Suprapubic skin (tissue), 4 donors: Measurements from ENCODE around the gene DUT.

Experiments
- EP300 ChIP-seq: sonication (generic); formaldehyde crosslinking; IDR thresholded peaks from one replicate; pipeline ENCODE4 v1.6.1; 2017; ENCODE audit warnings: antibody characterized with exemption
- POLR2AphosphoS5 ChIP-seq, 3 donors: sonication (generic); formaldehyde crosslinking; IDR thresholded peaks; one replicate each; pipeline ENCODE4 v1.6.1; 2017; ENCODE audit warnings: antibody characterized with exemption in 3 of 3
- TF ChIP-seq, protein P1 (sequence below), 2 donors: fragments of 200-600 bp in 1 of 2; fragments of 450-650 bp in 1 of 2; sonication (generic) in 1 of 2; IDR thresholded peaks; one replicate each; pipeline ENCODE4 v1.5.1; 2016 to 2019; ENCODE audit warnings: antibody characterized with exemption in 2 of 2, mild to moderate bottlenecking in 1 of 2, moderate library complexity in 1 of 2

DNA sequence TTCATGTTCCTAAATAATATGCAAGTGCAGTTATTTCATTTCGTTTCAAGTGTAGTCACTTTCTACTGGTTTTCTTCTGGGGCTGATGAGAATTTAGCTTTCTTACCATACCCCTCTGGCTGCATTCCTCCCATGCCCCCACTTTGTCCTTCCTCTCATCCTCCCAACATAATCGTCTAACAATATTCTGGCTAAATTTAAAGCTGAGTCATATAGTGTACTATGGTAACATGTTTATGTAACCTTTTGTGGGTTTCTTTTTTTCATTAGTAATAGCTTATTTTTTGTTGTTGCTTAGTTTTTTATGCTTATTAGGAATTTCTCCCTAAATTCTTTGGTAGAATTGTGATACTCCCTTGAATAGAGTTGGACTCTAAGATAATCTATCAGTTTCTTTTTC is 30.5 kb downstream of the DUT start:
- TF ChIP-seq, protein P1, sequence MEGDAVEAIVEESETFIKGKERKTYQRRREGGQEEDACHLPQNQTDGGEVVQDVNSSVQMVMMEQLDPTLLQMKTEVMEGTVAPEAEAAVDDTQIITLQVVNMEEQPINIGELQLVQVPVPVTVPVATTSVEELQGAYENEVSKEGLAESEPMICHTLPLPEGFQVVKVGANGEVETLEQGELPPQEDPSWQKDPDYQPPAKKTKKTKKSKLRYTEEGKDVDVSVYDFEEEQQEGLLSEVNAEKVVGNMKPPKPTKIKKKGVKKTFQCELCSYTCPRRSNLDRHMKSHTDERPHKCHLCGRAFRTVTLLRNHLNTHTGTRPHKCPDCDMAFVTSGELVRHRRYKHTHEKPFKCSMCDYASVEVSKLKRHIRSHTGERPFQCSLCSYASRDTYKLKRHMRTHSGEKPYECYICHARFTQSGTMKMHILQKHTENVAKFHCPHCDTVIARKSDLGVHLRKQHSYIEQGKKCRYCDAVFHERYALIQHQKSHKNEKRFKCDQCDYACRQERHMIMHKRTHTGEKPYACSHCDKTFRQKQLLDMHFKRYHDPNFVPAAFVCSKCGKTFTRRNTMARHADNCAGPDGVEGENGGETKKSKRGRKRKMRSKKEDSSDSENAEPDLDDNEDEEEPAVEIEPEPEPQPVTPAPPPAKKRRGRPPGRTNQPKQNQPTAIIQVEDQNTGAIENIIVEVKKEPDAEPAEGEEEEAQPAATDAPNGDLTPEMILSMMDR (IDR thresholded peaks at IDR 0.05), result no peak
- TF ChIP-seq POLR2AphosphoS5 (IDR thresholded peaks at IDR 0.05) (no peak), EP300 (no peak)
